Activated CD4-positive, CD25-positive, alpha-beta regulatory T cell treated with anti-CD3 and anti-CD28 coated beads, Interleukin-2, amount 50 U/mL, for 72 hours (primary cell): ENCODE measurements around the gene RBSN.

ENCODE experiments used
- DNase-seq: peaks from one replicate; pipeline ENCODE4 v3.0.0; 2021

The RBSN gene

DNA sequence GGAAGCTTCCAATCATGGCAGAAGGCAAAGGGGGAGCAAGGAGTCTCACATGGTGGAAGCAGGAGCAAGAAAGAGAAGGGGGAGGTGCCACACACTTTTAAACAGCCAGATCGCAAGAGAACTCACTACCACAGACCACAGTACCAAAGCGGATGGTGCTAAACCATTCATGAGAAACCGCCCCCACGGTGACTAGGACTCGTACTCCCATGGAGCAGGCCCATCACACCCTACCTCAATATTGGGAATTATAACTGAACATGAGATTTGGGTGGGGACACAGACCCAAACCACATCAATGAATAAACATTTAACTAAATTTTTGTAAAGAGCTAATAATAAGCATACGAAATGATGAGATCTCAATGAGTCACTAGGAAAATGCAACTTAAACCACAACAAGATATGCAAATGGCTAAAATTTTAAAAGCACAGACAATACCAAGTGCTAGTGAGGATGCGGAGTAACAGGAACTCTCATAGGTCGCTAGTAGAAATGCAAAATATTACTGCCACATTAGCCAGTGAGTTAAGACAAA, 43.9 kb downstream of the RBSN start:
- peak; percentile 55 for DNase-seq

DNA sequence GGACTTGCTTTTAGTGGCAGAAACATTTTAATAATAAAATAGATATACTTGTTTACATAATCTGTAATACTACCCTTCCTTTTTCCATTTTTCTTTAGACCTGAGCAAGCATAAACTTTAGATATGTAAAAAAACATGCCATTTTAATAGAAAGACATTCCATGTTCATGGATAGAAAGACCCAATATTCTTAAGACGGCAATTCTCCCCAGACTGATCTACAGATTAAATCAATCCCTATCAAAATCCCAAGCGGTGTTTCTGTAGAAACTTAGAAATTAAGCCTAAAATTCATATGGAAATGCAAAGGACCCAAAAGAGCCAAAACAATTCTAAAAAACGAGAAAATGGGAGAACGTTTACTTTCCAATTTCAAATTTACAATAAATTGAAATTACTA, 45.4 kb downstream of the RBSN start:
- no peak for DNase-seq

DNA sequence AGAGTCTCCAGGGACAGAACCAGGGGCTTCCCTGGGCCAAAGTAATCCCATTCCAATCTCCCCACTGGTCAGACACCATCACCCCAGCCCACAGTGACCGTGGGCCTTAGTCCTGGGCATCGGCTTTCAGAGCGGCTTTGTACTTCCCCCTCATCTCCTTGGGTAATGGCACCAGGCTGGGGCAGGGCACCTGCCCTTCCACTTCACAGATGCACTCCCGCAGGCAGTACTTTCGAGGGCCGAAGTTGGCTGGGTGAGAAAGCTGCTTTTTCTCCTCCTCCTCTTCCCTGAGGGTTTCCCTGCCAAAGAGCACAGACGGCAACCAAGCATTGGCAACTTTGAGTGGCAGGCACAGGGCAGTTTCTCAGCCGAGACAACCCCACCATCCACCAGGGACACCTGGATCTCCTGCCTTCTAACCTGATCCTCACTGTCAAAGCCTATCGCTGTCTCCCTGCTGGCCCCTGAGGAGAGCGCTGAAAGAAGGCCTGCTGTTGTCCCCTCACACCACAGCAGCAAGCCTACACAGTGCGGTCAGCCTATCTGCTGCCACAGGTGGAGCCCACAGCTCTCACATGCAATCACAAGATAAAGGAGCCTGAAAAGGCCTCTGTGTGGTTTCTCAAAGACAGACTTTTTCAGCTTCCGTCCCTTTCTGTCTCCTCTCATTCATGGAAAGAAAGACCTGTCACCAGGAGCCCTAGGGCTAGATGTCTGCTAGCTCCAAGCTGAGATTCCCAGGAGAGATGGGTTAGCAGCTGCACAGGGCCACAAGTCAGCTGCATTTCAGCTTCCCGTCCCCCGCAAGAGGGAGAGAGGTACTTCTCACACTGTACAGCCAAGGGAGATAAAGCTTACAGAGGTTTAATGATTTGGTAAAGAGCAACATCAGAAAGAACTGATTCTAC, 46.4 kb downstream of the RBSN start:
- no peak for DNase-seq

DNA sequence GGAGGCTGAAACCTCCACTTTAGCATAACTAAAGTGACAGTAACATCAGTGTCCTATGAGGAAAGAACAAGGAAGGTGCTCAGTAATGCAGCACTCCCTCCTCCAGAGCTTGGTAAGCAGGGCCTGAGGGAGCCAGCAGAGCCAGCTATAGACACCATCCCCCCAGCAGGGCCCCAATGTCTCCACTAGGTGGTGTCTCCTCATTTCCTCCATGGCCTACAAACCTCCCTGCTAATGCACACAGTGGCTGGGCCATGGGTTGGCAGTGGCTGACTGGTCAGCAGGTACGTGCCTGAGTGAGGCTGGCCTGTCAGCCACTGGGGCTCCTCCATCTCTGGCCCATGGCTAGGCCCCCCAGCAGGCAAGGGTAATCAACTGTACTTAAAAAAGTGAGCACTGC, 47.4 kb downstream of the RBSN start:
- DNase-seq, result no peak

DNA sequence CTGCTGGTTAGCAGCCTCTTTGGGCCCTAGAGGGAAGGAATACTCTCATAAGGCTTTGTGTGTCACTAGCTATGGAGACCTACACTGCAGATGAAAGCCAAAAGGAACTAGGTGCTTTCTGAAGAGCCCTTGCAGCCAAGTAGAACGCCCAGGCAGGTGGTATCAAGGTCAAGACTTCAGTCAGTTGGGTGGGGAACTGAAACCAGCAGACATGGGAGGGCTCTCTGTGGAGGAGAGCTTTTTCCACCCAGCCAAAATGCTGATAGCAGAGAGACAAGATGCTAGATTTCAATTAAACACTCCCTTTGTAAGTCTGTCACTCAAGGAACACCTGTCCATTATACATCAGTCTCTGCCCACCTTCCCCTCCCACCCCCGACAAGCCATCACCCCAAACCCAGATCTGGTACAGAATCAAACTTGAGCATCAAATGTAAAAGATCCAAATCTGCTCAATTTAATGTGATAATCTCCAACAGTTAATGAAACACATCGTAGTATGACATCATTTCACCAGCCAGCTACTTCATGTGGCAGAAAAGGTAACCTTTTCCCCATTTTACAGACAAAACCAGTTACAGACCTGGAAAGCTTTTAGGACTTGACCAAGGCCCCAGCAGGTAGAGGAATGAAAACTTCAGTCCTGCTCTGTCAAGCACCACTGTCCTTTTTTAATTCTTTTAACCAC, 48.4 kb downstream of the RBSN start:
- DNase-seq, result no peak

DNA sequence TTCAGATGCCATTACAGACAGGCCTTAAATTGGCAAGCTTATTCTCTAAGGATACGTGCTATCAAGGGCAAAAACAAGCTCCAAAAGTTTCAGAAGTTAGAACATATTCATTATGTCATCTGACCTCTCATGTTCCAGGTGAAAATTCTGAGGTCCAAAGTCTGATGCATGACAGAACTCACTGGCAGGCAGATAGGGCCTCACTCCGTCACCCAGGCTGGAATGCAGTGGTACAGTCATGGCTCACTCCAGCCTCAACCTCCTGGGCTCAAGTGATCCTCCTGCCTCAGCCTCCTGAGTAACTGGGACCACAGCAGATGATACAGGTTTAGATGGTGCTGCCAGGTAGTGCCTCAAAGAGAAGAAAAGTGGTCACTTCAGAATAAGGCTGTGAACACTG, 49.4 kb downstream of the RBSN start:
- no peak for DNase-seq

DNA sequence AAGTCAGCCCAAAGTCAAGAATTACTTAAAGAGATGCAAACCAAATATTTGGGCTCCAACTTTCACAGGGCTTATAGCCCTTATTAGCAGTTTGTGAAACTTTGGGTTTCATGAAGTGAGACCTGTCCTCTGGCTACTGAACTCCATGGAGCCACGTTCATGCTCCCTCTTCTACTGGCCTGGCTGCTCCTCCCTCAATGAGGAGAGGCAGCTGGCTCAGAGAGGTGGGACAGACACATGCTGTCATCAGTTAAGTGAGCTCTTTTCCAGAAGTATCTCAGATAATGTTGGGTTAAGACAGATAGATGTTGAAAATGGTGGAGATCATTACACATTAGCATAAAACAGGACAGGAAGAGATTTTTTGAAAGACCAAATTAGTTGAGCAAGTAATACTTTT, 53.3 kb downstream of the RBSN start:
- no peak for DNase-seq

DNA sequence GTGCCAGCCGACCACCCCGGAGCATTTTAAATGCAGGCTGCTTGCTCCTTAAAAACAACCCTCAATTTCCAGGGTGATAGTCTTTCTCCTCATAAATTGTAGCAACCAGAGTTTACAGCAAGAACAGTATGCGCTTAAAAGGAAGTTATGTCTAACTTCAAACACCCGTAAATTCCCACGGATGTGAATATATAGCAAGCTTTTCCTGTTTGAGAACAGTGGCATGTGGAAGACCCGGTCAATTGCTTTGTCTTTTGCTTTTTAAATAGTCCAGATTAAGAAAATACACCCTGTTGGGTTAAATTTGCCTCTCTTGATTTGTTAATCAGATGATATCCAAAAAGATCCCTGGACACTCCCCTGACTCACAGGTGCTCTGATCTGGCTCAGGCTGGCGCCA, 54.6 kb downstream of the RBSN start:
- DNase-seq, result no peak

DNA sequence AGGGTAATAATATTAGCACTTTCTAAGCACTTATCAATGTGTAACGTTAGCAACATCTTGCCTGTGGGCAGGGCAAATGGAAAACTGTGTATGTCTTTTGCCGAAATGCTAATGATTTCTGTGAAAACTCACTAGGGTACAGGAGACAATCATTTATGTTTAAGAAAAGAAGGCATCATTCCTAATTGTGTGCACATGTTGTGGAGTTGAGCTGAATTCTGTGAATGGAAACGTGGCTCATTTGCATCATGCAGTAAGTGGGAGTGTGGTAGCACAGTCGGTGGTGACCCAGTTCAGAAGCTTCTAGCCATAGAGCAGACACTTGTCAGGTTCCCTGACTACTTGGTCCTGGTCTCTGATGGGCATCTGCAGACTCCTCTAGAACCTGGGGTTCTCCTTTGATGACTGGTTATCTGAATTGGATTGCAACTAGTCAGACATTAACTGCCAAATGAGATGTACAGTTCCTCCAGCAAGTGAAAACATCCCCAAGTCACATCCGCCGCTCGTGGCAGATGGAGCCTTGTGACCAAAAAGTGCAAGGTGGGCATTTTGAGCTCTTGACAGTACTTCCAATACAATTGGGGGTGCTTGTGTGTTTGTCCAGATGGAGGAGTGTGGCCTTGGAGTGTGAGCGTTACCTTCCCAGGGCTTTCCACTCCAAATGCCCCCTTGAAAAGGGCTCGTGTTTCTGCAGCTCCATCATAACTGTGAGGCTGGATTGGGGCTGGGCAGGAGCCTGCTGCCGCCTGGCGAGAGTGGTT, 55.4 kb downstream of the RBSN start:
- DNase-seq, result no peak

DNA sequence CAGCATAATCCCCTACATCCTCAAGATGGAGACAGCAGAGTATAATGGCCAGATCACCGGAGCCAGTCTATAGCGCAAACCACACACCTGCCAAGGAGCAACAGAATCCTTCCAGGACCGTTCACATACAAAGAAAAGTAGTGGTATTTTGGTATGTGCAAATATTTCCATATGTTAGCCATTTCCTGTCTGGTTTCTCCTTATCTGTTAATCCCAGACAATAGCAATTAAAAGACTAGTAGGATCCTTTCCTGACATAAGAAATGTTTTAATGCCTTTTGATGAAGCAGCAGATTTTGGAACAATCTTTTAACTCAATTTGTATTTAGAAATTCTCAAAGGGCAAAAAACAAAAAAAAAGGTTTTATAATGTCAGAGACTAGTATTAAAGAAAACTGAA, 56.0 kb downstream of the RBSN start:
- DNase-seq, result no peak

DNA sequence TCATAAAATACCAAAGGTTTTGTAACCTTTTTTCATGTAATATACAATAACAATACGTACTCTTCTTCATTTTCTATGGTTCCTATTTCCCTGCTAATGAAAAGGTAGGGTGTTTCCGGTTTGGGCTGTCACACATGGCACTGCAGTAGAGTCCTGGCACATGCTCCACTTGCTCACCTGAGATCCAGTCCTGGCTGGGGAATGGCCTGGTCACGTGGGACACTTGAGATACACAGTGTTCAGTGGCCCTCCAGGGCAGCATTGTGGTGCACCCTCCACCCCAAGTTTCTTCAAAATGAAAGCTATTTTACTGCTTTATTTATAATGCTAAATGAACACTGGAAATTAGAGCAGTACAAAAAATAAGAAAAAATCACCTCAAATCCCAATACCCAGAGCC, 57.0 kb downstream of the RBSN start:
- DNase-seq, result no peak

DNA sequence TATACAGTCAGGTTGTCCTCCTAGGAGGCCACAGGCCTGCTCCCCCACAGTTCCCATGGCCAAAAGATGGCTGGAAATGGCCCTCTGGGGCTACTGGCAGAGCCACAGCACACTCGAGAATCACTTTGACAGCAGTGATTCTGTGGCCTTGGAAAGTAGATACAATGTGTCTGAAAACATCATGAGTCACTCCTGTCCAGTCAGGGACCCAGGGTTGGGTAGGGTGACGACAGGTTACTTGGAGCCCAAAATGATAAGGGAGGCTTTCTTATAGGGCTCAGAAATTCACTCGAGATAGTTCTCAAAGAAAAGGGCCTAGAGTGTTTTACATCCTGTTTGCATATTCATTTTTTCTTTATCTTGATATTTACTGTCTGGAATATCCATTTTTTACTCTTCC, 58.1 kb downstream of the RBSN start:
- no peak for DNase-seq

DNA sequence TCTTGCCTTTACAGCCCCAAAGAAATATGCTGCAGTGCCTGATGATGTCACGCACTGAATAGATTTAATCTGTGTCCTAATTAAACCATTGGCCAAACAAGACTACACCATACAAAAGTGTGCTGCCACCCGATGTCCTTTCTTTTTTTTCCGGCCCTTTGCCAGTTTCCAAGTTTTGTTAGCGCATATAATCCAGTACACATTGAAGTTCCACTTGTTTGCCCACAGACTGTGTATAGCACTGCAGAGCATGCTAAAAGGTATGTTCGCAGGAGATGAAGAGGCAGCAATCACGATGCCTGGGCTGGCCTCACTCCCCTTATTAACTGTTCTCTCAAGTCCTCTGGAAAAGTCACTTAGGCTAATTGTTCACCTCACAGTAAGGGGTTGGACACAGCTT, 60.6 kb downstream of the RBSN start:
- DNase-seq, result no peak

DNA sequence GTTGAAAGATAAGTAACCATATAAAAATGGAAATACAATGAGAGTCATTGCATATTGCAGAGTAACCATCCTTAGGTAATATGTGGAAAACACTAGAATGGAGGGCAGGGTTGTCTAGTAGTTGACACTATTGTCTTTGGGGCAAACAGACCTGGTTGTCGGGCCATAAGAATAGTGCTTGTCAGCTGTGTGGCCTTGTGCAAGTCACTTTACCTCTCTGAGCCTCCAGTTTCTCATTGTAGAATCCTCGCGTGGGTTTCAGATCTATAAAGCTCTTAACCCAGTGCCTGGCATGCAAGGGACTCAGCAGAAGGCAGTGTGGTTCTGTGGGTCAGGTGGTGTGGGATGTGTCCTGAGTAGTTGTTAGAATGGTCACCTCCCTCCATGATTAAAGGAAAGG, 65.8 kb downstream of the RBSN start:
- no peak for DNase-seq

DNA sequence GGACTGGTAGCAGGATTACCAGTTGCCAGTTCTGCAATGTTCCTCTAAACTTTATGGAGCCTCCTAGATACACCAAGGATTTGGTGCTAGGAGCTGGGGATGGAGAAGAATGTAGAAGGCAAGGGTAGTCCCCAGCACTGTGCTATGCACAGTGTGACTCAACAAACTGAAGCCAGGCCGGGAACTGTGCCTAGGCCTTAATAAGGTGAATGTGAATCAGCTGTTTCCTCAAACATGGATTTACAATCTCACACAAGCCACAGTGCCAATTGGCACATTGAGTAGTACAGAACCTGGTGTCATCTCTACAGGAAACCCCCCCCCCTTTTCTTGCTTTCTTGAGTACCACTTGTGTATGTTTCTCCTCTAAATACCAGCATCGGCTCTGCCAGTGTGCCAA, 66.3 kb downstream of the RBSN start:
- DNase-seq, result no peak

DNA sequence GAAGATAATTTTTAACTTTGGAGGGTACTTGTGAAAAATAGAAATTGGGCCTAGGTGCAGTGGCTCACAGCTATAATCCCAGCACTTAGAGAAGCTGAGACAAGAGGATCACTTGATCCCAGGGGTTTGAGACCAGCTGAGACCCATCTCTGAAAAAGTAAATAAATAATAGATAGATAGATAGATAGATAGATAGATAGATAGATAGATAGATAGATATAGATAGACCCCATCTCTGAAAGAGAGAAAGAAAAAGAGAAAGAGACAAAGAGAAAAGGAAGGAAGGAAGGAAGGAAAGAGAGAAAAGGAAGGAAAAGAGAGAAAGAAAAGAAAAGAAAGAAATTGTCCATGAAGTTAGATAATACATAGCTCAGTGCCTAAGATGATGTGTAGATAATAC, 69.3 kb downstream of the RBSN start:
- DNase-seq, result no peak

DNA sequence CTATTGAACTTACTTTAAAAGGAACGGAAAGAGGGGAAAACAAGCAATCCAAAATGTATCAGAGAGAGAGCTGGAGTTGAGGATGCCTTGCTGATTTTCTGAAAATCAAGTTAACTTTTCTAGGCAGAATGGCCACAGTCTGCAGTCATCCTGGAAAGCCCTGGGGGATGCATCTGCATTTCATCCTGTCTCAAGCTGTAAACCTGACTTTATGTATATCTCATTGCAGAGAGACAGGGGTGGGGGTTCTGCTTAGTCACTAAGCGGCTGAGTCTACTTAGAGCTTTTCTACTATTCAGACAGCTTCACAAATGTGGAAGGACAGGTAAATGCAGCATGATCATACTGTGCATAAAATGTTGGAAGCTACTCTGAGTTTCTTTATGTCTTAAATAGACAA, 75.2 kb downstream of the RBSN start:
- DNase-seq, result no peak

DNA sequence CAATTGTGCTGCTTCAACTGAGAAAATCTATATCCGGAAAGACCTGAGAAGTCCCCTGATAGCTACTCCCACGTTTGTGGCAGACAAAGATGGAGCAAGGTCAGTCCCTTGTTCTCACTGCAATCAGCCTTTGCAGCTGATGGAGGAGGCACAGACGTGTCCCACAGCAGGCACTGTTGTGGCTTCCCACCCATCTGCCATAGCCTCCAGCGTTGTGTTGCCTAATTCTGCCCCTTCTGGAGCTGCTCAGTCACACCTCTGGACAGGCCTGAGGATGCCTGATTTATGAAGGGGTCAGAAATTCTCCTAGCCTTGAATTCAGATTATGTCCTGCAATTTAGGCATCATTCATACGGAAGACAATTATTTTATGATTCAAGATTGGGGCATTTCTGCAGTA, 75.7 kb downstream of the RBSN start:
- DNase-seq, result no peak
